Measurements from ENCODE around the gene IFRD2.

IFRD2 gene

GRCh38 chr3:50302095-50303012 is 10.1 kb upstream of the IFRD2 start:
- Histone ChIP-seq H3K27ac (no peak overlapping the region), H3K4me3 (ENCODE audit: low read depth in 1 of 2, low read length in 1 of 2) (no peak overlapping the region), H3K4me1 (ENCODE audit: control insufficient read depth in 1 of 2, insufficient read depth in 1 of 2, low read depth in 1 of 2, low read length in 1 of 2) (peaks cover 34 to 37% of the 10 kb centered on the region in 2 experiments), H3K36me3 (no peaks in the 10 kb centered on the region), H3K9me3 (no peaks in the 10 kb centered on the region), H3K27me3 (no peaks in the 10 kb centered on the region)
- TF ChIP-seq CTCF (IDR thresholded peaks at IDR 0.05), result no peak

- Histone ChIP-seq H3K27me3 (no peaks in the 10 kb centered on the region), H3K36me3 (no peaks in the 10 kb centered on the region), H3K27ac (peak overlapping the region; percentile 97), H3K4me3 (ENCODE audit: low read depth in 1 of 2, low read length in 1 of 2) (peak overlapping the region; percentile 72 to 80), H3K4me1 (ENCODE audit: control insufficient read depth in 1 of 2, insufficient read depth in 1 of 2, low read depth in 1 of 2, low read length in 1 of 2) (peaks cover 37 to 40% of the 10 kb centered on the region in 2 experiments), H3K9me3 (no peaks in the 10 kb centered on the region)
- TF ChIP-seq CTCF (IDR thresholded peaks at IDR 0.05), result no peak
Observed at GRCh38 chr3:50300681-50301254, 8.5 kb upstream of the IFRD2 start.

GRCh38 chr3:50299929-50300680 is 7.9 kb upstream of the IFRD2 start:
- TF ChIP-seq CTCF (IDR thresholded peaks at IDR 0.05), result no peak
- H3K27me3 ChIP-seq, result no peaks in the 10 kb centered on the region

GRCh38 chr3:50299638-50299928 is 7.4 kb upstream of the IFRD2 start:
- no peaks in the 10 kb centered on the region for H3K27me3 ChIP-seq
- H3K4me3 ChIP-seq (ENCODE audit: low read depth in 1 of 2, low read length in 1 of 2), result peak overlapping the region; percentile 72 to 80
- H3K9me3 ChIP-seq, result no peaks in the 10 kb centered on the region
- peaks cover 37 to 40% of the 10 kb centered on the region in 2 experiments for H3K4me1 ChIP-seq (ENCODE audit: control insufficient read depth in 1 of 2, insufficient read depth in 1 of 2, low read depth in 1 of 2, low read length in 1 of 2)
- H3K36me3 ChIP-seq, result no peaks in the 10 kb centered on the region
- TF ChIP-seq CTCF (IDR thresholded peaks at IDR 0.05), result no peak
- H3K27ac ChIP-seq, result peak overlapping the region; percentile 97

More at GRCh38 chr3:50299929-50300680, 7.9 kb upstream of the IFRD2 start:
- Histone ChIP-seq H3K9me3 (no peaks in the 10 kb centered on the region), H3K27ac (peak overlapping the region; percentile 97), H3K4me1 (ENCODE audit: control insufficient read depth in 1 of 2, insufficient read depth in 1 of 2, low read depth in 1 of 2, low read length in 1 of 2) (peaks cover 37 to 40% of the 10 kb centered on the region in 2 experiments), H3K4me3 (ENCODE audit: low read depth in 1 of 2, low read length in 1 of 2) (peak overlapping the region; percentile 72 to 80), H3K36me3 (no peaks in the 10 kb centered on the region)

- H3K27me3 ChIP-seq, result no peaks in the 10 kb centered on the region
- peak within 1 kb of the TSS; percentile 72 to 80 for H3K4me3 ChIP-seq (ENCODE audit: low read depth in 1 of 2, low read length in 1 of 2)
- no peaks in the 10 kb centered on the region for H3K36me3 ChIP-seq
- peak within 1 kb of the TSS; percentile 97 for H3K27ac ChIP-seq
- H3K9me3 ChIP-seq, result no peaks in the 10 kb centered on the region
- H3K4me1 ChIP-seq (ENCODE audit: control insufficient read depth in 1 of 2, insufficient read depth in 1 of 2, low read depth in 1 of 2, low read length in 1 of 2), result peaks cover 37 to 40% of the 10 kb centered on the region in 2 experiments
- peak; percentile 92 for TF ChIP-seq CTCF (IDR thresholded peaks at IDR 0.05)
Observed at GRCh38 chr3:50298836-50299637, 6.8 kb upstream of the IFRD2 start, which contains the start of the genes HYAL3 and NAA80. Gene HYAL3 (minus strand): TSS chr3:50299405. CDS start chr3:50295602, 3,803 bp downstream. Gene NAA80 (minus strand): TSS chr3:50299405. CDS start chr3:50297463, 1,942 bp downstream.
